WTC11 (cell line): ENCODE results near the gene ATP5F1A. TPM values are rescaled to one million over a fixed set of nuclear protein-coding genes. Genes with fewer than 3 reads are reported as not detected.
"Not testable (repeated sequence)": the region's sequence is repeated elsewhere in the genome, so short reads cannot be mapped to it uniquely, and the experiment has no call there.

Experiments used
- ATAC-seq: fragments of 200-7000 bp; cut with Tn5 transposase; 2 replicates; pipeline ENCODE4 v1.10.0; 2021; ENCODE audit warnings: mild to moderate bottlenecking, moderate library complexity
- CTCF ChIA-PET: fragments of 300-600 bp; sonication (Branson Sonifier 250); formaldehyde crosslinking; loops from one replicate; lab custom pipeline; 2021; ENCODE audit warnings: antibody characterized with exemption; lab: Charles Lee
- POLR2A ChIA-PET: fragments of 350-600 bp; sonication (Branson Sonifier 250); formaldehyde crosslinking; loops from one replicate; lab custom pipeline; 2021; ENCODE audit warnings: antibody characterized with exemption; lab: Charles Lee
- DNase-seq: peaks from one replicate; pipeline ENCODE4 v3.0.0; 2021; ENCODE audit warnings: low spot score
- H3K27ac Mint-ChIP-seq: 2 replicates; pipeline ENCODE4 v1.8.0; 2021; ENCODE audit warnings: mixed read lengths
- H3K27me3 Mint-ChIP-seq: 2 replicates; pipeline ENCODE4 v1.8.0; 2021; ENCODE audit warnings: low read depth, mild to moderate bottlenecking, moderate library complexity, mixed read lengths
- H3K36me3 Mint-ChIP-seq: 2 replicates; pipeline ENCODE4 v1.8.0; 2021; ENCODE audit warnings: mixed read lengths
- H3K4me1 Mint-ChIP-seq: 2 replicates; pipeline ENCODE4 v1.8.0; 2022; ENCODE audit warnings: mixed read lengths
- H3K4me3 Mint-ChIP-seq: 2 replicates; pipeline ENCODE4 v1.8.0; 2021; ENCODE audit warnings: mild to moderate bottlenecking, moderate library complexity, mixed read lengths
- H3K9me3 Mint-ChIP-seq: 2 replicates; pipeline ENCODE4 v1.8.0; 2021; ENCODE audit warnings: mixed read lengths
- ATF3 ChIP-seq: sonication (generic); formaldehyde crosslinking; conservative IDR thresholded peaks from 2 replicates; pipeline ENCODE4 v1.8.1; 2022; ENCODE audit warnings: mild to moderate bottlenecking, missing genetic modification reagents
- ATF6 ChIP-seq: sonication (generic); formaldehyde crosslinking; IDR thresholded peaks from 2 replicates; pipeline ENCODE4 v1.8.1; 2023; ENCODE audit warnings: mild to moderate bottlenecking, missing genetic modification reagents
- CREM ChIP-seq: sonication (generic); formaldehyde crosslinking; IDR thresholded peaks from 2 replicates; pipeline ENCODE4 v1.8.1; 2022; ENCODE audit warnings: mild to moderate bottlenecking, missing genetic modification reagents, moderate library complexity
- E2F5 ChIP-seq: sonication (generic); formaldehyde crosslinking; IDR thresholded peaks from 2 replicates; pipeline ENCODE4 v1.8.1; 2022; ENCODE audit warnings: mild to moderate bottlenecking, moderate library complexity, missing genetic modification reagents
- GABPB1 ChIP-seq: sonication (generic); formaldehyde crosslinking; IDR thresholded peaks from 2 replicates; pipeline ENCODE4 v1.8.1; 2023; ENCODE audit warnings: mild to moderate bottlenecking, missing genetic modification reagents
- GRHL2 ChIP-seq: fragments of 250-450 bp; sonication (Bioruptor Pico); IDR thresholded peaks from 2 replicates; pipeline ENCODE4 v1.8.0; 2022; ENCODE audit warnings: mild to moderate bottlenecking, moderate library complexity; ENCODE audit not compliant: insufficient replicate concordance, severe bottlenecking
- HMGA2 ChIP-seq: fragments of 250-450 bp; sonication (Bioruptor Pico); IDR thresholded peaks from 2 replicates; pipeline ENCODE4 v1.4.0; 2021; ENCODE audit warnings: mild to moderate bottlenecking, moderate library complexity
- MAX ChIP-seq: sonication (generic); formaldehyde crosslinking; IDR thresholded peaks from 2 replicates; pipeline ENCODE4 v1.8.0; 2022; ENCODE audit warnings: mild to moderate bottlenecking, missing genetic modification reagents
- MYBL2 ChIP-seq: sonication (generic); formaldehyde crosslinking; IDR thresholded peaks from 2 replicates; pipeline ENCODE4 v1.8.1; 2023; ENCODE audit warnings: mild to moderate bottlenecking, moderate library complexity, missing genetic modification reagents
- NR1H2 ChIP-seq: sonication (generic); formaldehyde crosslinking; IDR thresholded peaks from 2 replicates; pipeline ENCODE4 v1.9.0; 2021; ENCODE audit warnings: mild to moderate bottlenecking, moderate library complexity, missing genetic modification reagents
- NR3C1 ChIP-seq: sonication (generic); formaldehyde crosslinking; conservative IDR thresholded peaks from 2 replicates; pipeline ENCODE4 v1.8.1; 2023; ENCODE audit warnings: low read depth, mild to moderate bottlenecking, missing genetic modification reagents
- PREB ChIP-seq: sonication (generic); formaldehyde crosslinking; IDR thresholded peaks from 2 replicates; pipeline ENCODE4 v1.8.1; 2022; ENCODE audit warnings: mild to moderate bottlenecking, missing genetic modification reagents, moderate library complexity, borderline replicate concordance
- TEAD1 ChIP-seq: sonication (generic); formaldehyde crosslinking; IDR thresholded peaks from 2 replicates; pipeline ENCODE4 v1.8.0; 2022; ENCODE audit warnings: mild to moderate bottlenecking, missing genetic modification reagents
- ZBTB21 ChIP-seq: sonication (generic); formaldehyde crosslinking; IDR thresholded peaks from 2 replicates; pipeline ENCODE4 v1.8.1; 2023; ENCODE audit warnings: mild to moderate bottlenecking, missing genetic modification reagents, borderline replicate concordance
- ZMAT4 ChIP-seq: fragments of 250-450 bp; sonication (Bioruptor Pico); IDR thresholded peaks from 2 replicates; pipeline ENCODE4 v1.9.0; 2021; ENCODE audit warnings: mild to moderate bottlenecking
- ZNF121 ChIP-seq: sonication (generic); formaldehyde crosslinking; IDR thresholded peaks from 2 replicates; pipeline ENCODE4 v1.8.0; 2023; ENCODE audit warnings: missing genetic modification reagents
- total RNA-seq: library from RNA; stranded (reverse); gene quantifications from 3 replicates; pipeline ENCODE4 v1.2.3, GENCODE V29; 2021
- TF ChIP-seq, protein P1 (sequence below): sonication (generic); formaldehyde crosslinking; conservative IDR thresholded peaks from 2 replicates; pipeline ENCODE4 v1.8.1; 2023; ENCODE audit warnings: mild to moderate bottlenecking, low read depth, missing genetic modification reagents, moderate library complexity
- TF ChIP-seq, protein P2 (sequence below): sonication (generic); formaldehyde crosslinking; IDR thresholded peaks from 2 replicates; pipeline ENCODE4 v1.8.1; 2022; ENCODE audit warnings: missing genetic modification reagents, borderline replicate concordance

Gene ATP5F1A
- total RNA-seq, 1 experiment from 2014 or later: 825 TPM

GRCh38 chr18:46095532-46095931 is 2.6 kb downstream of the ATP5F1A start (continued):
- TF ChIP-seq, protein P1, sequence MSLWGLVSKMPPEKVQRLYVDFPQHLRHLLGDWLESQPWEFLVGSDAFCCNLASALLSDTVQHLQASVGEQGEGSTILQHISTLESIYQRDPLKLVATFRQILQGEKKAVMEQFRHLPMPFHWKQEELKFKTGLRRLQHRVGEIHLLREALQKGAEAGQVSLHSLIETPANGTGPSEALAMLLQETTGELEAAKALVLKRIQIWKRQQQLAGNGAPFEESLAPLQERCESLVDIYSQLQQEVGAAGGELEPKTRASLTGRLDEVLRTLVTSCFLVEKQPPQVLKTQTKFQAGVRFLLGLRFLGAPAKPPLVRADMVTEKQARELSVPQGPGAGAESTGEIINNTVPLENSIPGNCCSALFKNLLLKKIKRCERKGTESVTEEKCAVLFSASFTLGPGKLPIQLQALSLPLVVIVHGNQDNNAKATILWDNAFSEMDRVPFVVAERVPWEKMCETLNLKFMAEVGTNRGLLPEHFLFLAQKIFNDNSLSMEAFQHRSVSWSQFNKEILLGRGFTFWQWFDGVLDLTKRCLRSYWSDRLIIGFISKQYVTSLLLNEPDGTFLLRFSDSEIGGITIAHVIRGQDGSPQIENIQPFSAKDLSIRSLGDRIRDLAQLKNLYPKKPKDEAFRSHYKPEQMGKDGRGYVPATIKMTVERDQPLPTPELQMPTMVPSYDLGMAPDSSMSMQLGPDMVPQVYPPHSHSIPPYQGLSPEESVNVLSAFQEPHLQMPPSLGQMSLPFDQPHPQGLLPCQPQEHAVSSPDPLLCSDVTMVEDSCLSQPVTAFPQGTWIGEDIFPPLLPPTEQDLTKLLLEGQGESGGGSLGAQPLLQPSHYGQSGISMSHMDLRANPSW (CRISPR knock-in tag): no peak
- no peak for TF ChIP-seq MYBL2 (CRISPR knock-in tag)
- TF ChIP-seq PREB (CRISPR knock-in tag): no peak
- no peak for TF ChIP-seq GRHL2 (CRISPR knock-in tag)
- TF ChIP-seq ATF6 (CRISPR knock-in tag): no peak
- no peak for TF ChIP-seq GABPB1 (CRISPR knock-in tag)
- no peak for TF ChIP-seq HMGA2 (CRISPR knock-in tag)
- no peak for TF ChIP-seq E2F5 (CRISPR knock-in tag)
- TF ChIP-seq TEAD1: no peak

DNA sequence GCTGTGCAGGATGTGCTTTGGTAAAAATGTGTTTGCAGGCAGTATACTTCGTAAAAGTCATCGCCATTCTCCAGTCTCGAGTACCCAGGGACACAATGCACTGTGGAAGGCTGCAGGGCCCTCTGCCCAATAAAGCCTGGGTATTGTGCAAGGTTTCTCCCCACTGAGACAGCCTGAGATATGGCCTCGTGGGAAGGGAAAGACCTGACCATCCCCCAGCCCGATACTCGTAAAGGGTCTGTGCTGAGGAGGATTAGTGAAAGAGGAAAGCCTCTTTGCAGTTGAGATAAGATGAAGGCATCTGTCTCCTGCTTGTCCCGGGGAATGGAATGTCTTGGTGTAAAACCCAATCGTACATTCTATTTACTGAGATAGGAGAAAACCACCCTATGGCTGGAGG is 9.6 kb downstream of the ATP5F1A start:
- ATAC-seq, DNase-seq, H3K9me3 Mint-ChIP-seq, POLR2A ChIA-PET, H3K4me3 Mint-ChIP-seq, CTCF ChIA-PET, H3K27me3 Mint-ChIP-seq, H3K4me1 Mint-ChIP-seq, H3K27ac Mint-ChIP-seq: not testable (repeated sequence)
- peaks cover 96% of the 10 kb centered on the region for H3K36me3 Mint-ChIP-seq

DNA sequence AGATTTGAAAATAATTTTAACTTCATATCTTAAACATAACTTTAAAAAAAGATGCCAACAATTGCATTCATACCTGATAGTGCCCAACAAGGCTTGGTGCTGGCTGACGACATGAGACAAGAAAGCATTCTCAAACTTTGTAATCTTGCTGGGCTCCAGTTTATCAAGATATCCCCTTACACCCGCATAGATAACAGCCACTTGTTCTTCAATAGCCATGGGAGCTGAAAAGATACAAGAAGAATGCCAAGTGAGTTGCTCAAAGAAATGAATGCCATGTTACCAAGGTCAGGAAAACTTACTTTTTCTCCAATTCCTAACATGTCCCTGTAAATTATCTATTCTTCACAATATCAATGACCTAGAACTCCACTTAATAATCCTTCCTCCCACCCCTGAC is 13.7 kb downstream of the ATP5F1A start:
- peaks cover 87% of the 10 kb centered on the region for H3K36me3 Mint-ChIP-seq
- no peaks in the 10 kb centered on the region for H3K27me3 Mint-ChIP-seq
- POLR2A ChIA-PET: no interaction called here
- DNase-seq (no peak), ATAC-seq (no peak)
- H3K27ac Mint-ChIP-seq: no peak overlapping the region
- no peaks in the 10 kb centered on the region for H3K9me3 Mint-ChIP-seq
- H3K4me3 Mint-ChIP-seq: no peak overlapping the region
- CTCF ChIA-PET: interaction anchor here (2.2 kb wide), 1 partner anchor 11 kb away, joined by 15 read pairs; no protein-coding TSS in a partner anchor
- no peaks in the 10 kb centered on the region for H3K4me1 Mint-ChIP-seq
- no peak for TF ChIP-seq ATF3
- TF ChIP-seq CREM (CRISPR knock-in tag): no peak
- TF ChIP-seq MAX (CRISPR knock-in tag): no peak
- TF ChIP-seq ZMAT4 (CRISPR knock-in tag): no peak
- TF ChIP-seq ZBTB21 (CRISPR knock-in tag): no peak
- no peak for TF ChIP-seq ATF6 (CRISPR knock-in tag)
- TF ChIP-seq NR3C1 (CRISPR knock-in tag): no peak
- TF ChIP-seq NR1H2: no peak
- no peak for TF ChIP-seq GRHL2 (CRISPR knock-in tag)
- no peak for TF ChIP-seq E2F5 (CRISPR knock-in tag)
- TF ChIP-seq ZNF121: no peak
- TF ChIP-seq, protein P2, sequence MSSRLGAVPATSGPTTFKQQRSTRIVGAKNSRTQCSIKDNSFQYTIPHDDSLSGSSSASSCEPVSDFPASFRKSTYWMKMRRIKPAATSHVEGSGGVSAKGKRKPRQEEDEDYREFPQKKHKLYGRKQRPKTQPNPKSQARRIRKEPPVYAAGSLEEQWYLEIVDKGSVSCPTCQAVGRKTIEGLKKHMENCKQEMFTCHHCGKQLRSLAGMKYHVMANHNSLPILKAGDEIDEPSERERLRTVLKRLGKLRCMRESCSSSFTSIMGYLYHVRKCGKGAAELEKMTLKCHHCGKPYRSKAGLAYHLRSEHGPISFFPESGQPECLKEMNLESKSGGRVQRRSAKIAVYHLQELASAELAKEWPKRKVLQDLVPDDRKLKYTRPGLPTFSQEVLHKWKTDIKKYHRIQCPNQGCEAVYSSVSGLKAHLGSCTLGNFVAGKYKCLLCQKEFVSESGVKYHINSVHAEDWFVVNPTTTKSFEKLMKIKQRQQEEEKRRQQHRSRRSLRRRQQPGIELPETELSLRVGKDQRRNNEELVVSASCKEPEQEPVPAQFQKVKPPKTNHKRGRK (CRISPR knock-in tag): no peak
